ENCODE measurements around the gene KCTD16.

DNA sequence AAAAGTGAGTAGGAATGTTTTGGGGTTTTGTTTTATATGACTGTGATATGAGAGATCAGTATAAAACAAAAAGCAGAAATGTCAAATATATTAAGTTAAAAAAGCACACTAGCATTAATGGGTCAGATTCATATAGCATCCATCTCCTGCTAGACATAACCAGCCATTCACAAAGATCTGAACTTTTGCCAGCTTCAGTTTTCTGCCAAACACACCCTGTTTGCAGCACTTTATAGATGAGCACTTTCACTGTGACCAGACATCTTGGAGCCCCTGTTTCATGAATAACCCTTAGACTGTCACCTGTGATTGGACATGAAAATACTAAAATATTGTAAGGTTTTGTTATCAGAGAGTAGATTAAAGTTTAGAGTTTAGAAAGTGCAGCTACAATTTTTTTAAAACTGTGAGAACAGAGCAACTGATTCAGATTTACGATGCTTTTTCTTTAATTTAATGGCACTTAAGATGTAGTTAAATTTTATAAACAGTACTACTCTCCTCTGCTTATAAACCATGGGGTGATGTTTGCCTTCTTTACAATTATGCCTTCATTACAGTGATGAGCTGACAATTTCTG, 142.6 kb downstream of the KCTD16 start:
- TF ChIP-seq ZBTB7A (tag by site-specific recombination; IDR thresholded peaks at IDR 0.05; ENCODE audit: low read depth), result no peak
- TF ChIP-seq CTCF (tag by site-specific recombination; IDR thresholded peaks at IDR 0.05), result no peak
- TF ChIP-seq ZNF670 (tag by site-specific recombination; IDR thresholded peaks at IDR 0.05; ENCODE audit: low read depth), result no peak
- TF ChIP-seq KLF9 (tag by site-specific recombination; IDR thresholded peaks at IDR 0.05; ENCODE audit: low read depth), result no peak
- TF ChIP-seq PRDM1 (tag by site-specific recombination; IDR thresholded peaks at IDR 0.05), result no peak
- no peak for TF ChIP-seq ZNF280C (tag by site-specific recombination; IDR thresholded peaks at IDR 0.05)
- no peak for TF ChIP-seq ZNF366 (tag by site-specific recombination; conservative IDR thresholded peaks at IDR 0.05)
- no peak for TF ChIP-seq ZSCAN30 (tag by site-specific recombination; IDR thresholded peaks at IDR 0.05)
- TF ChIP-seq ZBTB8A (tag by site-specific recombination; IDR thresholded peaks at IDR 0.05), result no peak
- no peak for TF ChIP-seq ZFP3 (tag by site-specific recombination; IDR thresholded peaks at IDR 0.05; ENCODE audit: low read depth)
- TF ChIP-seq ZNF561 (tag by site-specific recombination; IDR thresholded peaks at IDR 0.05; ENCODE audit: borderline replicate concordance), result no peak
- TF ChIP-seq BCL11A (tag by site-specific recombination; IDR thresholded peaks at IDR 0.05; ENCODE audit: low read depth), result no peak
- TF ChIP-seq ZNF16 (tag by site-specific recombination; IDR thresholded peaks at IDR 0.05; ENCODE audit: low read depth), result no peak
